ENCODE data around the gene FRAS1. TPM values are rescaled to one million over a fixed set of nuclear protein-coding genes. Genes with fewer than 3 reads are reported as not detected.

FRAS1 gene
- total and polyA plus RNA-seq, 3 experiments from 2014 or later, result not detected

- H3K27me3 ChIP-seq (ENCODE audit: insufficient read depth, low read length, poor library complexity, severe bottlenecking), result no peaks in the 10 kb centered on the region
- no peak overlapping the region for H3K4me3 Mint-ChIP-seq
- H3K9me3 ChIP-seq (ENCODE audit: low read length), result no peaks in the 10 kb centered on the region
- H3K4me1 Mint-ChIP-seq, result no peaks in the 10 kb centered on the region
- CTCF ChIA-PET, result no interaction called here
- H3K27me3 Mint-ChIP-seq, result peaks cover 3 to 13% of the 10 kb centered on the region in 2 donors
- H3K36me3 Mint-ChIP-seq, result no peaks in the 10 kb centered on the region
- H3K4me3 ChIP-seq (ENCODE audit: low read length), result no peak overlapping the region
- H3K36me3 ChIP-seq (ENCODE audit: insufficient read depth, low read length), result no peaks in the 10 kb centered on the region
- POLR2A ChIA-PET, result no interaction called here
- no peaks in the 10 kb centered on the region for H3K9me3 Mint-ChIP-seq
- H3K27ac ChIP-seq (ENCODE audit: low read depth, low read length), result no peak overlapping the region
- no peaks in the 10 kb centered on the region for H3K4me1 ChIP-seq (ENCODE audit: insufficient read depth, low read length)
- no peak for DNase-seq
- no peak overlapping the region for H3K27ac Mint-ChIP-seq
Observed at GRCh38 chr4:78024085-78024484, 33.0 kb upstream of the FRAS1 start.

- no peak overlapping the region for H3K4me3 ChIP-seq (ENCODE audit: low read length)
- DNase-seq, result no peak
- CTCF ChIA-PET, result no interaction called here
- H3K27ac Mint-ChIP-seq, result no peak overlapping the region
- no peaks in the 10 kb centered on the region for H3K9me3 ChIP-seq (ENCODE audit: low read length)
- no peaks in the 10 kb centered on the region for H3K27me3 ChIP-seq (ENCODE audit: insufficient read depth, low read length, poor library complexity, severe bottlenecking)
- no peaks in the 10 kb centered on the region for H3K36me3 ChIP-seq (ENCODE audit: insufficient read depth, low read length)
- H3K9me3 Mint-ChIP-seq, result no peaks in the 10 kb centered on the region
- H3K4me3 Mint-ChIP-seq, result no peak overlapping the region
- peaks cover 5 to 17% of the 10 kb centered on the region in 2 donors for H3K27me3 Mint-ChIP-seq
- no peaks in the 10 kb centered on the region for H3K36me3 Mint-ChIP-seq
- no peak overlapping the region for H3K27ac ChIP-seq (ENCODE audit: low read depth, low read length)
- no peaks in the 10 kb centered on the region for H3K4me1 ChIP-seq (ENCODE audit: insufficient read depth, low read length)
- no peaks in the 10 kb centered on the region for H3K4me1 Mint-ChIP-seq
- POLR2A ChIA-PET, result no interaction called here
Observed at GRCh38 chr4:78024576-78025091, 32.5 kb upstream of the FRAS1 start.

- no peak overlapping the region for H3K27ac Mint-ChIP-seq
- no peaks in the 10 kb centered on the region for H3K4me1 Mint-ChIP-seq
- Histone ChIP-seq H3K9me3 (ENCODE audit: low read length) (no peaks in the 10 kb centered on the region), H3K27me3 (ENCODE audit: insufficient read depth, low read length, poor library complexity, severe bottlenecking) (no peaks in the 10 kb centered on the region), H3K4me1 (ENCODE audit: insufficient read depth, low read length) (no peaks in the 10 kb centered on the region), H3K36me3 (ENCODE audit: insufficient read depth, low read length) (no peaks in the 10 kb centered on the region), H3K4me3 (ENCODE audit: low read length) (no peak overlapping the region), H3K27ac (ENCODE audit: low read depth, low read length) (no peak overlapping the region)
- no peaks in the 10 kb centered on the region for H3K9me3 Mint-ChIP-seq
- ChIA-PET CTCF (no interaction called here), POLR2A (no interaction called here)
- no peaks in the 10 kb centered on the region for H3K36me3 Mint-ChIP-seq
- H3K4me3 Mint-ChIP-seq, result no peak overlapping the region
- peaks cover 8 to 34% of the 10 kb centered on the region in 2 donors for H3K27me3 Mint-ChIP-seq
- DNase-seq, result no peak
Observed at GRCh38 chr4:78031417-78031950, 25.6 kb upstream of the FRAS1 start.

- peaks cover 8 to 34% of the 10 kb centered on the region in 2 donors for H3K27me3 Mint-ChIP-seq
- CTCF ChIA-PET, result no interaction called here
- H3K9me3 Mint-ChIP-seq, result no peaks in the 10 kb centered on the region
- no peak overlapping the region for H3K27ac Mint-ChIP-seq
- Histone ChIP-seq H3K4me1 (ENCODE audit: insufficient read depth, low read length) (no peaks in the 10 kb centered on the region), H3K9me3 (ENCODE audit: low read length) (no peaks in the 10 kb centered on the region), H3K36me3 (ENCODE audit: insufficient read depth, low read length) (no peaks in the 10 kb centered on the region), H3K27me3 (ENCODE audit: insufficient read depth, low read length, poor library complexity, severe bottlenecking) (no peaks in the 10 kb centered on the region), H3K4me3 (ENCODE audit: low read length) (no peak overlapping the region), H3K27ac (ENCODE audit: low read depth, low read length) (no peak overlapping the region)
- no peaks in the 10 kb centered on the region for H3K36me3 Mint-ChIP-seq
- DNase-seq, result no peak
- POLR2A ChIA-PET, result no interaction called here
- no peak overlapping the region for H3K4me3 Mint-ChIP-seq
- no peaks in the 10 kb centered on the region for H3K4me1 Mint-ChIP-seq
Observed at GRCh38 chr4:78032446-78032845, 24.7 kb upstream of the FRAS1 start.

- no peak for DNase-seq
- no peaks in the 10 kb centered on the region for H3K36me3 Mint-ChIP-seq
- no peaks in the 10 kb centered on the region for H3K36me3 ChIP-seq (ENCODE audit: insufficient read depth, low read length)
- ChIA-PET CTCF (no interaction called here), POLR2A (no interaction called here)
- no peak overlapping the region for H3K27ac Mint-ChIP-seq
- no peak overlapping the region for H3K4me3 Mint-ChIP-seq
- H3K4me1 ChIP-seq (ENCODE audit: insufficient read depth, low read length), result no peaks in the 10 kb centered on the region
- no peaks in the 10 kb centered on the region for H3K27me3 ChIP-seq (ENCODE audit: insufficient read depth, low read length, poor library complexity, severe bottlenecking)
- H3K9me3 Mint-ChIP-seq, result no peaks in the 10 kb centered on the region
- H3K4me1 Mint-ChIP-seq, result no peaks in the 10 kb centered on the region
- no peak overlapping the region for H3K4me3 ChIP-seq (ENCODE audit: low read length)
- H3K27ac ChIP-seq (ENCODE audit: low read depth, low read length), result no peak overlapping the region
- H3K27me3 Mint-ChIP-seq, result peaks cover 8 to 34% of the 10 kb centered on the region in 2 donors
- H3K9me3 ChIP-seq (ENCODE audit: low read length), result no peaks in the 10 kb centered on the region
Observed at GRCh38 chr4:78032929-78033328, 24.2 kb upstream of the FRAS1 start.

GRCh38 chr4:78033861-78034260, 23.3 kb upstream of the FRAS1 start:
- Mint-ChIP-seq H3K27ac (no peak overlapping the region), H3K27me3 (peaks cover 8 to 28% of the 10 kb centered on the region in 2 donors), H3K9me3 (no peaks in the 10 kb centered on the region), H3K4me3 (no peak overlapping the region), H3K4me1 (no peaks in the 10 kb centered on the region), H3K36me3 (no peaks in the 10 kb centered on the region)
- no peak for DNase-seq
- Histone ChIP-seq H3K4me1 (ENCODE audit: insufficient read depth, low read length) (no peaks in the 10 kb centered on the region), H3K9me3 (ENCODE audit: low read length) (no peaks in the 10 kb centered on the region), H3K36me3 (ENCODE audit: insufficient read depth, low read length) (no peaks in the 10 kb centered on the region), H3K4me3 (ENCODE audit: low read length) (no peak overlapping the region), H3K27ac (ENCODE audit: low read depth, low read length) (no peak overlapping the region), H3K27me3 (ENCODE audit: insufficient read depth, low read length, poor library complexity, severe bottlenecking) (no peaks in the 10 kb centered on the region)
- ChIA-PET CTCF (no interaction called here), POLR2A (no interaction called here)

GRCh38 chr4:78038704-78039103, 18.4 kb upstream of the FRAS1 start:
- POLR2A ChIA-PET, result no interaction called here
- Mint-ChIP-seq H3K27ac (no peak overlapping the region), H3K9me3 (peaks cover 0 to 1% (median 0%) of the 10 kb centered on the region in 5 donors), H3K27me3 (peaks cover 0 to 8% of the 10 kb centered on the region in 2 donors), H3K4me1 (no peaks in the 10 kb centered on the region), H3K36me3 (no peaks in the 10 kb centered on the region), H3K4me3 (no peak overlapping the region)
- H3K4me1 ChIP-seq (ENCODE audit: insufficient read depth, low read length), result no peaks in the 10 kb centered on the region
- no peak overlapping the region for H3K4me3 ChIP-seq (ENCODE audit: low read length)
- CTCF ChIA-PET, result no interaction called here
- H3K9me3 ChIP-seq (ENCODE audit: low read length), result no peaks in the 10 kb centered on the region
- DNase-seq, result no peak
- H3K36me3 ChIP-seq (ENCODE audit: insufficient read depth, low read length), result no peaks in the 10 kb centered on the region
- H3K27me3 ChIP-seq (ENCODE audit: insufficient read depth, low read length, poor library complexity, severe bottlenecking), result no peaks in the 10 kb centered on the region
- no peak overlapping the region for H3K27ac ChIP-seq (ENCODE audit: low read depth, low read length)

- H3K27ac Mint-ChIP-seq, result no peak overlapping the region
- no peaks in the 10 kb centered on the region for H3K36me3 Mint-ChIP-seq
- Histone ChIP-seq H3K36me3 (ENCODE audit: insufficient read depth, low read length) (no peaks in the 10 kb centered on the region), H3K27ac (ENCODE audit: low read depth, low read length) (no peak overlapping the region), H3K4me3 (ENCODE audit: low read length) (no peak overlapping the region), H3K4me1 (ENCODE audit: insufficient read depth, low read length) (no peaks in the 10 kb centered on the region), H3K27me3 (ENCODE audit: insufficient read depth, low read length, poor library complexity, severe bottlenecking) (no peaks in the 10 kb centered on the region), H3K9me3 (ENCODE audit: low read length) (no peaks in the 10 kb centered on the region)
- ChIA-PET CTCF (no interaction called here), POLR2A (no interaction called here)
- peaks cover 0 to 7% of the 10 kb centered on the region in 2 donors for H3K27me3 Mint-ChIP-seq
- DNase-seq, result no peak
- H3K9me3 Mint-ChIP-seq, result peaks cover 0 to 1% (median 0%) of the 10 kb centered on the region in 5 donors
- no peaks in the 10 kb centered on the region for H3K4me1 Mint-ChIP-seq
- H3K4me3 Mint-ChIP-seq, result no peak overlapping the region
Observed at GRCh38 chr4:78039678-78040077, 17.4 kb upstream of the FRAS1 start.

GRCh38 chr4:78040431-78040830, 16.7 kb upstream of the FRAS1 start:
- H3K9me3 ChIP-seq (ENCODE audit: low read length), result no peaks in the 10 kb centered on the region
- H3K36me3 ChIP-seq (ENCODE audit: insufficient read depth, low read length), result no peaks in the 10 kb centered on the region
- CTCF ChIA-PET, result no interaction called here
- Mint-ChIP-seq H3K4me1 (no peaks in the 10 kb centered on the region), H3K9me3 (peaks cover 0 to 1% (median 0%) of the 10 kb centered on the region in 5 donors), H3K27me3 (no peaks in the 10 kb centered on the region), H3K36me3 (no peaks in the 10 kb centered on the region), H3K27ac (no peak overlapping the region), H3K4me3 (no peak overlapping the region)
- no peak for DNase-seq
- no peaks in the 10 kb centered on the region for H3K4me1 ChIP-seq (ENCODE audit: insufficient read depth, low read length)
- H3K4me3 ChIP-seq (ENCODE audit: low read length), result no peak overlapping the region
- POLR2A ChIA-PET, result no interaction called here
- no peak overlapping the region for H3K27ac ChIP-seq (ENCODE audit: low read depth, low read length)
- no peaks in the 10 kb centered on the region for H3K27me3 ChIP-seq (ENCODE audit: insufficient read depth, low read length, poor library complexity, severe bottlenecking)
